ENCODE data around the gene ACOT7. TPM values are rescaled to one million over a fixed set of nuclear protein-coding genes. Genes with fewer than 3 reads are reported as not detected.

The ACOT7 gene
- total RNA-seq, 1 donor from 2014 or later, result 38.8 TPM

DNA sequence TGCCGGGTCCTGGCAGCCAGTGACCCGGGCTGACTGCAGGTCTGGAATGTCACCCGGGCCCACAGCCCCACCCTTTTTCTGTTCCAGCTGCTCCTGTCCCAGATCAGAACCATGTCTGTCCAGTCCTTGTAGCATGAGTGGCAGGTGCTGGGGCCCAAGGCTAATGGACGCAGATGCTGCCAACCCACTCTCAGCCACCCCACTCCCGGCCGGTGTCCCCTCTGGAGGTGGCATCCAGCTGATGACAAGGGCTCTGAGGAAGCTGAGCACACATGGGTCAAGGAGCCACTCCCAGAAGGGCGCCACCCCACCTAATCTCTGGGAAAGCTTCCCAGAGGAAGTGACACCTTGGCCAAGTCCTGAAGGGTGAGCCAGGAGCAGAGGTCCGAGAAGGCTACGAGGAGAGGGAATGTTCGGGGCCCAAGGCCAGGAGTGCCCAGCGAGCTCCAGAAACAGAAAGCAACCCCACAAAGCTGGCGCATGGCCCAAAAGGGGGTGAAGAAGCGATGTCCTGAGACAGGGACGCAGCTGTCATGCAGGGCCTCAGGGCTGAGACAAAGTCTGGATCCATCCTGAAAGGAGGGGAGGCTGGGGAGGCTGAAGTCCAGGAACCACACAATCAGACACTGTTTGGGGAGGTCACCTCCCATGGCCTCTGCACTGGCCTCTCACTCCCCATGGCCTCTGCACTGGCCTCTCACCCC, 39.5 kb downstream of the ACOT7 start:
- H3K4me3 ChIP-seq, result no peak overlapping the region
- no peak for DNase-seq (ENCODE audit: extremely low spot score in 2 of 2)
- H3K27me3 ChIP-seq, result no peaks in the 10 kb centered on the region
- no peaks in the 10 kb centered on the region for H3K36me3 ChIP-seq
- no peak for TF ChIP-seq POLR2A (IDR thresholded peaks at IDR 0.05)
- no peak for TF ChIP-seq POLR2AphosphoS5 (IDR thresholded peaks at IDR 0.05; ENCODE audit: insufficient read depth in 1 of 2, low read depth in 1 of 2)
- TF ChIP-seq, protein P1, sequence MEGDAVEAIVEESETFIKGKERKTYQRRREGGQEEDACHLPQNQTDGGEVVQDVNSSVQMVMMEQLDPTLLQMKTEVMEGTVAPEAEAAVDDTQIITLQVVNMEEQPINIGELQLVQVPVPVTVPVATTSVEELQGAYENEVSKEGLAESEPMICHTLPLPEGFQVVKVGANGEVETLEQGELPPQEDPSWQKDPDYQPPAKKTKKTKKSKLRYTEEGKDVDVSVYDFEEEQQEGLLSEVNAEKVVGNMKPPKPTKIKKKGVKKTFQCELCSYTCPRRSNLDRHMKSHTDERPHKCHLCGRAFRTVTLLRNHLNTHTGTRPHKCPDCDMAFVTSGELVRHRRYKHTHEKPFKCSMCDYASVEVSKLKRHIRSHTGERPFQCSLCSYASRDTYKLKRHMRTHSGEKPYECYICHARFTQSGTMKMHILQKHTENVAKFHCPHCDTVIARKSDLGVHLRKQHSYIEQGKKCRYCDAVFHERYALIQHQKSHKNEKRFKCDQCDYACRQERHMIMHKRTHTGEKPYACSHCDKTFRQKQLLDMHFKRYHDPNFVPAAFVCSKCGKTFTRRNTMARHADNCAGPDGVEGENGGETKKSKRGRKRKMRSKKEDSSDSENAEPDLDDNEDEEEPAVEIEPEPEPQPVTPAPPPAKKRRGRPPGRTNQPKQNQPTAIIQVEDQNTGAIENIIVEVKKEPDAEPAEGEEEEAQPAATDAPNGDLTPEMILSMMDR (IDR thresholded peaks at IDR 0.05), result no peak
- peaks cover 43% of the 10 kb centered on the region for H3K4me1 ChIP-seq
- intact Hi-C loops (cut with DNase I), result no loop called here
- no peak overlapping the region for H3K27ac ChIP-seq
- no peaks in the 10 kb centered on the region for H3K9me3 ChIP-seq

DNA sequence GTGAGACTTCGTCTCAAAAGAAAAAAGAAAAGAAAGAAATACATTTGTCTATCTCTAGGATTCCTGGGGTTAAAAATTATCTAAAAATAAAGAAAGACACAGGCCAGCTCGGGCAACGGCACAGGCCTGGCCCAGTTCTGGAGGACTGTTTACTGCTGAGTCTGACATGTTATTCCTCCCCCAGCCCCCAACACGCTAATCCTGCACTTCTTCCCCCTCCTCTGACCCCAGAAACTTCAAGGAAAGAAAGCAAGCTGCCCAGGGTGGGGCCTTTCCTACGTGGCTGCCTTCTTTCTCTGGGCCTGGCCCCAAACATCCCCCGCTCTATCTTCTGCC, 40.0 kb downstream of the ACOT7 start:
- Histone ChIP-seq H3K27ac (no peak overlapping the region), H3K4me1 (peaks cover 38% of the 10 kb centered on the region), H3K27me3 (no peaks in the 10 kb centered on the region), H3K9me3 (no peaks in the 10 kb centered on the region), H3K4me3 (no peak overlapping the region), H3K36me3 (no peaks in the 10 kb centered on the region)
- DNase-seq (ENCODE audit: extremely low spot score in 2 of 2), result no peak
- TF ChIP-seq, protein P1 (IDR thresholded peaks at IDR 0.05), result no peak
- TF ChIP-seq POLR2AphosphoS5 (IDR thresholded peaks at IDR 0.05; ENCODE audit: insufficient read depth in 1 of 2, low read depth in 1 of 2) (no peak), POLR2A (IDR thresholded peaks at IDR 0.05) (no peak)
- intact Hi-C loops (cut with DNase I), result no loop called here

DNA sequence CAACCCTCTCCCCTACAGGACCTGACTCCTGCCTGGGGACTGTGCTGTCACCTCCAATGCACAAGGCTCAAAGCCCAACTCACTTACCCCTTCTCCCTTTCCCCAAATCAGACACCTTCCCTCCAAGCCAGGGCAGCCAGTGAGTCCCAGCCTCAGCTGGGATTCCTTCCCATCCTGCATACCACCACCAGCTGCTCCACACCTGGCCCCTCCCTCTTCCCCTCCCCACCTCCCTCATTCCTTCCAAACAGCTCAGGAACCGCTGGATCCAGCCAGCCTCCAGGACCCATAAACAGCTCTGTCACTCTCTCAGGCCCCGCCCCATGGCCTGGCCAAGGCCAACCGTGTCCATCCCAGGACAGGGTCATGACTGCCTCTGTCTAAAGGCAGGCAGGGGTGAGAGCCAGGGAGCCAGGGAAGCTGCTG, 41.4 kb downstream of the ACOT7 start:
- Histone ChIP-seq H3K9me3 (no peaks in the 10 kb centered on the region), H3K36me3 (no peaks in the 10 kb centered on the region), H3K27me3 (no peaks in the 10 kb centered on the region), H3K27ac (no peak overlapping the region), H3K4me1 (peaks cover 36% of the 10 kb centered on the region), H3K4me3 (no peak overlapping the region)
- DNase-seq (ENCODE audit: extremely low spot score in 2 of 2), result no peak
- intact Hi-C loops (cut with DNase I), result no loop called here
- no peak for TF ChIP-seq POLR2AphosphoS5 (IDR thresholded peaks at IDR 0.05; ENCODE audit: insufficient read depth in 1 of 2, low read depth in 1 of 2)
- TF ChIP-seq, protein P1 (IDR thresholded peaks at IDR 0.05), result no peak

DNA sequence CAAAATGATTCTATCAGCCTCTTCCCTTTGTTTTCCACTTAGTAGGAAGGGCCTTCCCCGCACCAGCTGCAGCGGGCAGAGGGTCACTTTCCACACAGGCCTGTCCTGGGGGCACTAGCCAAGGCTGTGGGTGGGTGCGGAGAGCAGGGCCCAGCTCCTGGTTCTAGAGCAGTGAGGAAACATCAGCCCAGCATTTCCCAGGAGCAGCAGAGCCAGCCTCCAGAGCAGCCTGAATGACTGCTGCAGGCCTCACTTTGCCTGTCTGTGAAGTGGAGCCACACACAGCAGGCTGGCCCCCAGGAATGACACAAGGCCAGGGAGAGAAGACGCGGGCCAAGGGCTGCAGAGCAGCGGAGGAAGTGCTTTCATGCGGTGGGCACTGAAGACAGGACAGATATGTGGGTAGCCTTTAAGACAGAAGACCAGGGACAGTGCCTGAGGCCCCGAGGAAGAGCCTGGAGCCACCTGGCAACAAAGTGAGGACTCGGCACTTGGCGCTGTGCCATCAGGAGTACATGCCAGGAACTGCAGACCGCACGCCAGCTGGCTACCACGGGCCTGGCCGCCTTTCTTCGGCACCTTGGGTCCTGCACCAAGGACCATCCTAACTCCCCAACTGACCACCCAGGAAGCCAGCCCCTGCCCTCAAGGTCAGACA, 42.0 kb downstream of the ACOT7 start:
- Histone ChIP-seq H3K27me3 (no peaks in the 10 kb centered on the region), H3K9me3 (no peaks in the 10 kb centered on the region), H3K27ac (no peak overlapping the region), H3K36me3 (no peaks in the 10 kb centered on the region), H3K4me3 (no peak overlapping the region), H3K4me1 (peaks cover 36% of the 10 kb centered on the region)
- intact Hi-C loops (cut with DNase I), result no loop called here
- TF ChIP-seq, protein P1 (IDR thresholded peaks at IDR 0.05), result no peak
- TF ChIP-seq POLR2AphosphoS5 (IDR thresholded peaks at IDR 0.05; ENCODE audit: insufficient read depth in 1 of 2, low read depth in 1 of 2) (no peak), POLR2A (IDR thresholded peaks at IDR 0.05) (no peak)
- no peak for DNase-seq (ENCODE audit: extremely low spot score in 2 of 2)

DNA sequence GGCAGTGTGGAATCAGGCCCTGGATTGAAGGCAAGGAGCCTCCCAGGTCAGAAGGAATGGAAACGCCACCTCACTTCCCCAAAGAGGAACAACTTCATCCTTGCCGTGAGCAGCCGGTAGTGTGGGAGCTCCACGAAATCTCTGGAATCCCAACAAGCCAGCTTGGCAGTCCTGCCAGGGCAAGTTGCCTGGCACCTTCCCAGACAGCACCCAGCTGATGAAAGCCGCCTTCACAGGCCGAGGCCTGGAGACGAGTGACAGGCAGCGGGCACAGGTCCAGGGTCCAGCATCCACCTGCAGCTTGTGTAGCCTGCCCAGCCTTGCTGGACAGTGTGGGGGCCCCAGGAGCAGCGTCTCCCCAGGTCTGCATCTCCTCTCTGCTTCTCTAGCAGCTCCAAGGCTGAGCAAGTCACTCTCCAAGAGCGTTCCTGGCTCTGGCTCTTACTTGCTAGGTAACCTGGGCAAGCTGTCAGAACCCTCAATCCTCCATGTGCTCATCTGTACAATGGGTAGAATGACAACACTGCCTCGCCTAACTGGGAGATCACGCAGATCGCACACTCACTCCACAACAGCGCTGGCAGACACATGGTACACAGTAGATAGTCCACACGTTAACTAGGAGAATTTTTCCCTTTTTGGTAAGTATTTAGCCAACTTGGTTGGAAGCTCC, 43.0 kb downstream of the ACOT7 start:
- H3K4me1 ChIP-seq, result peaks cover 36% of the 10 kb centered on the region
- H3K9me3 ChIP-seq, result no peaks in the 10 kb centered on the region
- no peak overlapping the region for H3K27ac ChIP-seq
- TF ChIP-seq, protein P1 (IDR thresholded peaks at IDR 0.05), result no peak
- TF ChIP-seq POLR2AphosphoS5 (IDR thresholded peaks at IDR 0.05; ENCODE audit: insufficient read depth in 1 of 2, low read depth in 1 of 2), result peak in 1 of 2 donors; percentile 29
- no peak overlapping the region for H3K4me3 ChIP-seq
- intact Hi-C loops (cut with DNase I), result no loop called here
- no peaks in the 10 kb centered on the region for H3K27me3 ChIP-seq
- H3K36me3 ChIP-seq, result no peaks in the 10 kb centered on the region
- no peak for DNase-seq (ENCODE audit: extremely low spot score in 2 of 2)
